GM21526 (cell line): ENCODE data around the gene TAS1R3.

Source experiments
- ATAC-seq: cut with Tn5 transposase; IDR thresholded peaks from one replicate; pipeline ENCODE4 v1.9.1; 2021; ENCODE audit warnings: moderate library complexity; ENCODE audit not compliant: unreplicated experiment, low FRiP score

Gene TAS1R3

GRCh38 chr1:1335792-1336248 is 4.7 kb downstream of the TAS1R3 start:
- no peak for ATAC-seq

DNA sequence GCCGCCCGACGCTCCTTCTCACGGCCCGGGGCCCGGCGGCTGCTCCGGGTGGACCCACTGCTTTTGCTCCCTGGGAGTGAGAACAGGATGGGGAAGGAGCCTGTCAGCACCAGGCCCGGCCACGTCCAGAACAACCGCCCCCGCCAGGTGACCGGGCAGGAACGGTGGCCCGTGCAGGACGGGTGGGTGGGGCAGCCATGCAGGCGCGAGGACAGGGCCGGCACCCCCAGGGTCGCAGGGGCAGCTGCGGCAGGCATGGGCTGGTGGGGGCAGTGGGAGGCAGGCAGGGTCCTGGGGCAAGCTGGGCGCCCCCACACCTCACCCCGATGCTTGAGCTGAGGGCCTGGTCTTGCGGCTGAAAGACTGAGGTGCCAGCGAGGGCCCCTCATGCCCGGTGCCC is 5.4 kb downstream of the TAS1R3 start:
- ATAC-seq = no peak

DNA sequence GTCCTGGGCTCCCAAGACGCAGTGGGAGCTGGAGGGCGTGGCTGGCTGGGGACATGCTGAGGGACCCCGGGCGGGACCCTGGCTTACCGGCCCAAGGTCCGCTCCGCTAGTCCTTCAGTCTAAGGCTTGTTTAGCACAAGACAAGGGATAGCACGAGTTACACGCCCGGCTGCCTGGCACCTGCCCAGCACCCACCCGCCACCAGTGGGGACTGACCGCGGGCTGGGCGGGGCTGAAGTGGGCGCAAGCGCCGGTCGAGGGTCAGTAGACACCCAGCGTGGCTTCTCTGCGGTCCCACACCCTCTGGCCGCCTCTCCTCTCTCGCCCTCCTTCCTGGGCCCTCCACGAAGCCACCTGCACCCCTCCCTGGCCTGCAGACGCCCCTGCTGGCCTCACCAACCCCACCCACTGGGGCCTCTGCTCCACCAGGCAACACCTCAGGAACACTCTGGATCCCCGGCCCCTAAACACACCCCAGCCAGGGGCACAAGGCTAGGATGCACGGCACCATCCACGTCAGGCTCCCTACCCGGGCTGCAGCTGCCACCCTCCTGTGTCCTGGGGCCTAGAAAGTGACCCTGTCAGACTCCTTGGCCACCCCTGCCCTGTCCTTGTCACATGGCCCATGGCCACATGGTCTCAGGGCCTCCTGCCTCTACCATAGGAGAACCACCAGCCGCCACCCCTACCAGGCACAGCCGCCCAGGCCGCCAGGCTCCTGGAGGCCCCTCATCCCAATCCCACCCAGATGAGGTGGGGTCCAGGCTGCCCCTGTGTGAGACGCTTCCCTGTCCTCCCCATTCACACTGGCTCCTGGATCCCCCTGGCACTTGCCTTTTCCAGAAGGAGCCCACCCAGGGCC is 6.1 kb downstream of the TAS1R3 start:
- no peak for ATAC-seq

GRCh38 chr1:1337793-1338147 is 6.7 kb downstream of the TAS1R3 start:
- no peak for ATAC-seq

DNA sequence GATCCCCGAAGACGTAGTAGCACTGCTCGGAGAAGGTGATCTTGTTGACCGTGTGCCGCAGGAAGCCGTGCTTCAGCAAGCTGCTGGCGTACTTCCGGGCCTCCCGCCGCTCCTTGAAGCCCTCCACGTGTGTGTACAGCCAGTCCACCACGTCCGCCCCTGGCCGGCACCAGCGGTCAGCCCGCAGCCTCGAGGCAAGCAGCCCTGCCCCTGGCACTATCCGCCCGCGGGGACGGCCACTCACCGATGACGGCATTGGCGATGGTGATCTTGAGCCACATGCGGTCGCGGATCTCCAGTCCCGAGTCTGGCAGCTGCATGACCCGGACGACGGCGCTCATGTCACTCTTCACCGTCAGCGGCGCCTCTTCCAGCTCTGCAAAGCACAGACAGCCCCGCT is 7.2 kb downstream of the TAS1R3 start:
- ATAC-seq = no peak

- no peak for ATAC-seq
These were observed 9.1 kb downstream of the TAS1R3 start for GRCh38 chr1:1340185-1340584.

DNA sequence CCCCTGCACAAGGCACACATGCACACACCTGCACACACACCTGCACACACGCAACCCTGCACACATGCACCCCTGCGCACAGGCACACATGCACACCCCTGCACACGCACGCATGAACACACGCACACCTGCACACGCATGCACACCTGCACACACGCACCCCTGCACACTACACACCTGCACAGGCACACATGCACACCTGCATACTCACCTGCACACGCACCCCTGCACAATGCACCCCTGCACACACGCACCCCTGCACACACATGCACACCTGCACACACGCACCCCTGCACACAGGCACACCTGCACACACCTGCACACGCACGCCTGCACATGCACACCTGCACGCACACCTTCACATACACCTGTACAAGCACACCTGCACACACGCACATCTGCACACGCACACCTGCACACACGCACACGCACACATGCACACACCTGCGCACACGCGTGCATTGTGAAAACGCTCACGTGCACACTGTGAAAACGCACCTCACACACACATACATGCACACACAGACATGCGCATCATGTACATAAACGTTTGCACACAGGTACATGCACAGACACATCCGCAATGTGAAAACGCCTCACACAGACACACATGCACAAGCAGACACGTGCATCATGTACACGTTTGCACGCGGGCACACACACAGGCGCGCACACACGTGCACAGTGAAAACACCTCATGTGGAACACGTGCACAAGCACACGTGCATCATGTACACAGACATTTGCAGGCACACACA is 9.9 kb downstream of the TAS1R3 start:
- ATAC-seq = no peak

- ATAC-seq = no peak
These were observed 10.5 kb downstream of the TAS1R3 start for GRCh38 chr1:1341549-1342021.

DNA sequence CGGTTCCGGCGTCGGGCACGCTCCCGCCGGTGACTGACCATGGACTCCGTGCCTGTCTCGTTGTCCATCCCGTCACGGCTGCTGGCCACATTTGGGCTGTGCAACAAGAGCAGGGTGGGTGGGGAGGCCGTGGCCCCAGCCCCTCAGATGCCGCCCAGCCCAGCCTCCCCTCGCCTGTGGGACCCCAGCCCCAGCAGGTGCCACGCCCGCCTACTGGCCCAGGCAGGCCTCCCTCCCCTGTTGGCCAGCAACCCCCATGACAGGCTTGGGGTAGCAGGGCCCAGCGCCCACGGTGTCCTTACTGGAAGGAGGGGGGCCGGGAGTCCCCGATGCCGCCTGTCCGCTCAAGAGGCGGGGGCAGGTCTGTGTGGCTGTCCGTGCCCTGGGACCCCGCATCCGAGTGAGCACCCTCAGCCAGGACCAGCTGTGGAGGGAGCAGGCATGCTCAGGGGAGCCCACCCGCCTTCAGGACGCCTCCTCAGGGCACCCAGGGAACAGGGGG is 11.0 kb downstream of the TAS1R3 start:
- no peak for ATAC-seq

- no peak for ATAC-seq
These were observed 11.6 kb downstream of the TAS1R3 start for GRCh38 chr1:1342584-1343115.

GRCh38 chr1:1343811-1344421 is 12.8 kb downstream of the TAS1R3 start:
- no peak for ATAC-seq

DNA sequence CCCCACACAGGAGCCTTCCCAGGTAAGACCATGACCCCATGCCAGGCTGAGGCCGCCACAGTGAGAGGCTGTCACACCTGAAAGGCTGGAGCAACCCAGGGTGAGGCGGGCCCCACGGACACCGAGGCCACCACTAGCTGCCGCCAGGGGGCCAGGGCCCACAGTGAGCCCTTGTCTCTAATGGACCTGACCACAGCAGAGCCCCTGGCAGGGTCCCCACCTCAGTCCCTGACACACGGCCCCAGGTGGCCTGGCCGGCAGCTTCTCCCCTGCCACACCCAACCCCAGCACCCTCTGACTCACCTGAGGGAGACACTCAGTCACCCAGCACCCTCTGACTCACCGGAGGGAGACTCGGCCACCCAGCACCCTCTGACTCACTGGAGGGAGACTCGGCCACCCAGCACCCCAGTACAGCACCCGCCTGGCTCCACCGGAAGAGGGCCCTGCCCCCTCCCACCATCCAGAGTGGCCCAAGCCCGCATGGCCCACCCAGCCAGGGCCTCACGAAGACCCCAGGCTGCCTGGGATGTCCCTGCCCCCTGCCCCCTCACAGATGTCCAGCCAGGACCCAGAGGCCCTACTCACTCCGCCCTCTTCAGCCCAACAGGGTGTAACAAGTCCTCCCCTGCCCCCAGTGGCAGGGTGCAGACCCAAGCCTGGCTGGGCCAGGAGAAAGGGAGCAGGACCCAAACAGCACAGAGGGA is 13.7 kb downstream of the TAS1R3 start:
- ATAC-seq = no peak

- no peak for ATAC-seq
These were observed 14.3 kb downstream of the TAS1R3 start for GRCh38 chr1:1345384-1345783.

GRCh38 chr1:1345860-1346500 is 14.9 kb downstream of the TAS1R3 start:
- ATAC-seq = no peak

DNA sequence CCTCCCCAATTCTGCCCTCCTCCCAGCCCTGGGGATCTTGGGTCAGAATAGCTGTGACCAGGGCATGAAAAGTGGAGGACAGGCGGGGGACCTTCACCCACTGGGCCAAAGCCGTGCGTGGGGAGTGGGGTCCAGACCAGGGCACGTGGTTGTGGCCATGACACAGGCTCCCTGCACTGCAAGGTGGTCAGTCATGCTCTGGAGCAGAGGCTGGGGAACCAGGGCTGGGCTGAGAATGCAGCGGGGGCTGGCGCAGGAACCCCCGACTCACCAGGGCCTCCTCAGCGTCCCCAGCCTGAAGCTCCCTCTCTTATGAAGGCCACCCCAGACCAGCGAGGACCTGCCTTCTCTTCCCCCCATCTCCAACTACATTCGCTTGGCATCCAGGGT is 15.4 kb downstream of the TAS1R3 start:
- ATAC-seq = no peak

GRCh38 chr1:1347026-1347595 is 16.0 kb downstream of the TAS1R3 start:
- no peak for ATAC-seq

GRCh38 chr1:1347663-1348419 is 16.8 kb downstream of the TAS1R3 start:
- no peak for ATAC-seq

DNA sequence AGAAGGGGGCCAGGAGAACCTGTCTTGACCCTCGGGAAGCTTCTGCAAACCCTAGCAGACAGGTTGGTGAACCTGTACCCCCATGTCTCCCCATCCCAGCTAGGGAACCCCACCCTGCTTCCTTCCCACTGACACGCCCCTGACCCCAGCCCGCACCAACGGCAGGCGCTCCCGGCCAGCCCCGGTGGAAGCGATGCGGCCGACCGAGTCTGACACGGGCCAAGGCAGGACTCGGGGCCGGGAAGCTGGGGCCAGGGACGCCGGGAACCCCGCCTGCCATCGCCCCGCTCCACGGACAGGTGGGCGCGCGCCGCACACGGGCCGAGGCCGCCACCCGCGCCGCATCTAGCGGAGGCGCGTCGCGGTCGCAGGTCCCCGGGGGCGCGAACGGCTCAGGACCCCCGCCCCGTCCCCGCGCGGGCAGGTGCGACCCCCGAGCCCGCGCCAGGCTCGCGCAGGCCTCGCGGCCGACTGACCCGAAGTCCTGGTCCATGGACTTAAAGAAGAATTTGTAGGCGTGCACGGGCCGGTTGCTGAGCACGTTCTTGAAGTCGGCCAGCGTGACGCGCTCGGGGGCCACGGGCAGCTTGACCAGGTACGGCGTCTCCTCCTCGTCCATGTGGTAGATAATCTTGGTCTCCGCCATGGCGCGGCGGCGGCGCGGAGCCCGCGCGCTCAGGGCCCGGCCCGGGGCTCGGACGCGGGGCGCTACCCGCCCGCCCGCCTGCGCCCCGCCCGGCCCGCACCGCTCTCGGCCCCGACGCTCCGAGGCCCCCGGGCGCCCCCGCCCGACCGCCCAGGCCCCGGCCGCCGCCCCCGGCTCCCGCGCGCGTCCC is 17.6 kb downstream of the TAS1R3 start:
- peak; percentile 23 for ATAC-seq
